Subcutaneous adipose tissue (tissue), 4 donors: ENCODE measurements around the gene SLC30A1. TPM values are rescaled to one million over a fixed set of nuclear protein-coding genes. Genes with fewer than 3 reads are reported as not detected.

ENCODE experiments used
- CTCF ChIP-seq: fragments of 450-650 bp; IDR thresholded peaks from one replicate; pipeline ENCODE4 v1.5.1; 2016; ENCODE audit warnings: low read depth, mild to moderate bottlenecking, control low read depth, antibody characterized with exemption, moderate library complexity
- total RNA-seq, 4 donors: library from RNA; depleted of rRNA; stranded (reverse); fragments of >200 nt; gene quantifications; one replicate each; pipeline ENCODE4 v1.1.0, GENCODE V29; 2016

Gene SLC30A1
- total RNA-seq, 4 donors from 2014 or later, result 17.1 to 43.7 (median 26.6) TPM

- no peak for TF ChIP-seq CTCF
Measured at GRCh38 chr1:211619033-211619996, 40.4 kb upstream of the SLC30A1 start.

- TF ChIP-seq CTCF, result no peak
Measured at GRCh38 chr1:211616965-211617297, 38.0 kb upstream of the SLC30A1 start.

GRCh38 chr1:211616231-211616964, 37.4 kb upstream of the SLC30A1 start:
- no peak for TF ChIP-seq CTCF

GRCh38 chr1:211614615-211615014, 35.7 kb upstream of the SLC30A1 start:
- no peak for TF ChIP-seq CTCF

GRCh38 chr1:211613951-211614350, 35.0 kb upstream of the SLC30A1 start:
- no peak for TF ChIP-seq CTCF

- no peak for TF ChIP-seq CTCF
Measured at GRCh38 chr1:211613108-211613947, 34.4 kb upstream of the SLC30A1 start.
